Neural cell (in vitro differentiated cells): ENCODE measurements around the gene TRIO. TPM values are rescaled to one million over a fixed set of nuclear protein-coding genes. Genes with fewer than 3 reads are reported as not detected.

Experiments used
- H2AFZ ChIP-seq: fragments of 200-600, 300-800 bp; sonication (generic), shearing (Covaris generic); 2 replicates; pipeline ENCODE4 v1.6.0; 2014; ENCODE audit warnings: low read depth, mild to moderate bottlenecking, antibody characterized with exemption, low read length, moderate library complexity
- H3F3A ChIP-seq: fragments of 200-600 bp; shearing (Covaris generic); 2 replicates; pipeline ENCODE4 v1.6.1; 2016; ENCODE audit warnings: mild to moderate bottlenecking, moderate library complexity, mixed read lengths, antibody characterized with exemption, low read length; ENCODE audit not compliant: insufficient read depth, poor library complexity, severe bottlenecking
- H3K27ac ChIP-seq: fragments of 200-600, 300-800 bp; sonication (generic), shearing (Covaris generic); 2 replicates; pipeline ENCODE4 v1.5.1; 2014; ENCODE audit warnings: mild to moderate bottlenecking, low read length, moderate library complexity
- H3K27me3 ChIP-seq: fragments of 300-800, 200-600 bp; sonication (generic), shearing (Covaris generic); 2 replicates; pipeline ENCODE4 v1.6.0; 2014; ENCODE audit warnings: mild to moderate bottlenecking, low read depth, low read length, moderate library complexity; ENCODE audit not compliant: insufficient read depth
- H3K36me3 ChIP-seq: fragments of 300-800, 200-600 bp; sonication (generic), shearing (Covaris generic); 2 replicates; pipeline ENCODE4 v1.5.1; 2014; ENCODE audit warnings: mild to moderate bottlenecking, antibody characterized with exemption, low read length, moderate library complexity; ENCODE audit not compliant: insufficient read depth
- H3K4me2 ChIP-seq: fragments of 300-800, 200-600 bp; sonication (generic), shearing (Covaris generic); 2 replicates; pipeline ENCODE4 v1.6.0; 2014; ENCODE audit warnings: mild to moderate bottlenecking, low read length
- H3K4me3 ChIP-seq: fragments of 300-800, 200-600 bp; sonication (generic), shearing (Covaris generic); 2 replicates; pipeline ENCODE4 v1.5.1; 2014; ENCODE audit warnings: mild to moderate bottlenecking, low read length, moderate library complexity
- H3K79me2 ChIP-seq: fragments of 200-600 bp; shearing (Covaris generic); replicated peaks from 2 replicates; pipeline ENCODE4 v1.6.0; 2014; ENCODE audit warnings: mild to moderate bottlenecking, low read length, moderate library complexity; ENCODE audit not compliant: insufficient read depth
- H3K9ac ChIP-seq: fragments of 300-800, 200-600 bp; sonication (generic), shearing (Covaris generic); 2 replicates; pipeline ENCODE4 v1.6.1; 2016; ENCODE audit warnings: mild to moderate bottlenecking, low read length, mixed read lengths
- H3K9me2 ChIP-seq: fragments of 200-600 bp; shearing (Covaris generic); 2 replicates; pipeline ENCODE4 v1.6.1; 2016; ENCODE audit warnings: mild to moderate bottlenecking, low read length, mixed read lengths; ENCODE audit not compliant: insufficient read depth
- H3K9me3 ChIP-seq: fragments of 200-600, 300-800 bp; sonication (generic), shearing (Covaris generic); 2 replicates; pipeline ENCODE4 v1.6.1; 2016; ENCODE audit warnings: mild to moderate bottlenecking, mixed run types, low read length, moderate library complexity, mixed read lengths
- H4K20me1 ChIP-seq: fragments of 200-600 bp; shearing (Covaris generic); 2 replicates; pipeline ENCODE4 v1.6.1; 2016; ENCODE audit warnings: mild to moderate bottlenecking, mixed run types; ENCODE audit not compliant: insufficient read depth
- EP300 ChIP-seq: fragments of 450-650 bp; conservative IDR thresholded peaks from 2 replicates; pipeline ENCODE4 v1.6.1; 2014; ENCODE audit warnings: antibody characterized with exemption, mild to moderate bottlenecking, moderate library complexity; ENCODE audit not compliant: poor library complexity, severe bottlenecking
- EZH2 ChIP-seq: fragments of 200-600, 300-800 bp; shearing (Covaris generic), sonication (generic); IDR thresholded peaks from 2 replicates; pipeline ENCODE4 v1.6.1; 2014; ENCODE audit warnings: antibody characterized with exemption, low read length, borderline replicate concordance, mild to moderate bottlenecking; ENCODE audit not compliant: insufficient read depth, poor library complexity, severe bottlenecking
- MXI1 ChIP-seq: fragments of 450-650 bp; conservative IDR thresholded peaks from 2 replicates; pipeline ENCODE4 v1.6.1; 2014; ENCODE audit warnings: antibody characterized with exemption, mild to moderate bottlenecking; ENCODE audit not compliant: poor library complexity, severe bottlenecking
- POLR2AphosphoS5 ChIP-seq: IDR thresholded peaks from 2 replicates; pipeline ENCODE4 v1.6.1; 2012
- RAD21 ChIP-seq: fragments of 450-650 bp; conservative IDR thresholded peaks from 2 replicates; pipeline ENCODE4 v1.6.1; 2014; ENCODE audit warnings: antibody characterized with exemption, mild to moderate bottlenecking, moderate library complexity
- SMC3 ChIP-seq: fragments of 450-650 bp; conservative IDR thresholded peaks from 2 replicates; pipeline ENCODE4 v1.6.1; 2014; ENCODE audit warnings: antibody characterized with exemption, mild to moderate bottlenecking, moderate library complexity; ENCODE audit not compliant: poor library complexity
- TAF1 ChIP-seq: IDR thresholded peaks from 2 replicates; pipeline ENCODE4 v1.6.1; 2012; ENCODE audit warnings: low read depth
- polyA plus RNA-seq: library from polyadenylated mRNA; depleted of rRNA; stranded (reverse); fragments of >200 nt; gene quantifications from 2 replicates; pipeline ENCODE4 v1.2.3, GENCODE V29; 2014
- TF ChIP-seq, protein P1 (sequence below): IDR thresholded peaks from 2 replicates; pipeline ENCODE4 v1.6.1; 2012; ENCODE audit warnings: borderline replicate concordance
- TF ChIP-seq, protein P2 (sequence below): fragments of 450-650 bp; IDR thresholded peaks from 2 replicates; pipeline ENCODE4 v1.5.1; 2014; ENCODE audit warnings: antibody characterized with exemption, mild to moderate bottlenecking, moderate library complexity; ENCODE audit not compliant: poor library complexity, severe bottlenecking

The TRIO gene
- polyA plus RNA-seq, 1 donor from 2014 or later: 168 TPM

DNA sequence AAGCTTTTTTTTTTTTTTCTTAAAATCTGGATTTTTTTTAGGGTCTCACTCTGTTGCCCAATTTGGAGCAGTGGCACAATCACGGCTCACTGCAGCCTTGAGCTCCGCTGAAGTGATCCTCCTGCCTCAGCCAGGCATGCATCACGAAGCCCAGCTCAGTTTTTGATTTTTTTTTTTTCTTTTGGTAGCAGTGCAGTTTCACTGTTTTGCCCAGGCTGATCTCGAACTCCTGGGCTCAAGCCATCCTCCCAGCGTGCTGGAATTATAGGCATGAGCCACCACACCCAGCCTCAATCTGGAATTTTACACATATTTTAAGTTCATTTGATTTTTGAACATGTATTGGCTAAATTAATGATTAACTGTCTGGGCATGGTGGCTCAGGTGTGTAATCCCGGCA lies 36.3 kb downstream of the TRIO start:
- TF ChIP-seq EP300: no peak
- TF ChIP-seq, protein P1, sequence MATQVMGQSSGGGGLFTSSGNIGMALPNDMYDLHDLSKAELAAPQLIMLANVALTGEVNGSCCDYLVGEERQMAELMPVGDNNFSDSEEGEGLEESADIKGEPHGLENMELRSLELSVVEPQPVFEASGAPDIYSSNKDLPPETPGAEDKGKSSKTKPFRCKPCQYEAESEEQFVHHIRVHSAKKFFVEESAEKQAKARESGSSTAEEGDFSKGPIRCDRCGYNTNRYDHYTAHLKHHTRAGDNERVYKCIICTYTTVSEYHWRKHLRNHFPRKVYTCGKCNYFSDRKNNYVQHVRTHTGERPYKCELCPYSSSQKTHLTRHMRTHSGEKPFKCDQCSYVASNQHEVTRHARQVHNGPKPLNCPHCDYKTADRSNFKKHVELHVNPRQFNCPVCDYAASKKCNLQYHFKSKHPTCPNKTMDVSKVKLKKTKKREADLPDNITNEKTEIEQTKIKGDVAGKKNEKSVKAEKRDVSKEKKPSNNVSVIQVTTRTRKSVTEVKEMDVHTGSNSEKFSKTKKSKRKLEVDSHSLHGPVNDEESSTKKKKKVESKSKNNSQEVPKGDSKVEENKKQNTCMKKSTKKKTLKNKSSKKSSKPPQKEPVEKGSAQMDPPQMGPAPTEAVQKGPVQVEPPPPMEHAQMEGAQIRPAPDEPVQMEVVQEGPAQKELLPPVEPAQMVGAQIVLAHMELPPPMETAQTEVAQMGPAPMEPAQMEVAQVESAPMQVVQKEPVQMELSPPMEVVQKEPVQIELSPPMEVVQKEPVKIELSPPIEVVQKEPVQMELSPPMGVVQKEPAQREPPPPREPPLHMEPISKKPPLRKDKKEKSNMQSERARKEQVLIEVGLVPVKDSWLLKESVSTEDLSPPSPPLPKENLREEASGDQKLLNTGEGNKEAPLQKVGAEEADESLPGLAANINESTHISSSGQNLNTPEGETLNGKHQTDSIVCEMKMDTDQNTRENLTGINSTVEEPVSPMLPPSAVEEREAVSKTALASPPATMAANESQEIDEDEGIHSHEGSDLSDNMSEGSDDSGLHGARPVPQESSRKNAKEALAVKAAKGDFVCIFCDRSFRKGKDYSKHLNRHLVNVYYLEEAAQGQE: no peak
- no peak for TF ChIP-seq RAD21
- TF ChIP-seq MXI1: no peak
- no peak for TF ChIP-seq TAF1
- TF ChIP-seq POLR2AphosphoS5: no peak
- TF ChIP-seq EZH2: no peak
- TF ChIP-seq SMC3: no peak
- TF ChIP-seq, protein P2, sequence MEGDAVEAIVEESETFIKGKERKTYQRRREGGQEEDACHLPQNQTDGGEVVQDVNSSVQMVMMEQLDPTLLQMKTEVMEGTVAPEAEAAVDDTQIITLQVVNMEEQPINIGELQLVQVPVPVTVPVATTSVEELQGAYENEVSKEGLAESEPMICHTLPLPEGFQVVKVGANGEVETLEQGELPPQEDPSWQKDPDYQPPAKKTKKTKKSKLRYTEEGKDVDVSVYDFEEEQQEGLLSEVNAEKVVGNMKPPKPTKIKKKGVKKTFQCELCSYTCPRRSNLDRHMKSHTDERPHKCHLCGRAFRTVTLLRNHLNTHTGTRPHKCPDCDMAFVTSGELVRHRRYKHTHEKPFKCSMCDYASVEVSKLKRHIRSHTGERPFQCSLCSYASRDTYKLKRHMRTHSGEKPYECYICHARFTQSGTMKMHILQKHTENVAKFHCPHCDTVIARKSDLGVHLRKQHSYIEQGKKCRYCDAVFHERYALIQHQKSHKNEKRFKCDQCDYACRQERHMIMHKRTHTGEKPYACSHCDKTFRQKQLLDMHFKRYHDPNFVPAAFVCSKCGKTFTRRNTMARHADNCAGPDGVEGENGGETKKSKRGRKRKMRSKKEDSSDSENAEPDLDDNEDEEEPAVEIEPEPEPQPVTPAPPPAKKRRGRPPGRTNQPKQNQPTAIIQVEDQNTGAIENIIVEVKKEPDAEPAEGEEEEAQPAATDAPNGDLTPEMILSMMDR: no peak
- H3K9me3 ChIP-seq: no peaks in the 10 kb centered on the region
- H3K27me3 ChIP-seq: no peaks in the 10 kb centered on the region
- H3K79me2 ChIP-seq: peaks cover 97% of the 10 kb centered on the region
- H3K36me3 ChIP-seq: no peaks in the 10 kb centered on the region
- no peak overlapping the region for H3K9ac ChIP-seq
- H3F3A ChIP-seq: no peaks in the 10 kb centered on the region
- H3K4me3 ChIP-seq: no peak overlapping the region
- no peaks in the 10 kb centered on the region for H3K9me2 ChIP-seq
- no peak overlapping the region for H3K27ac ChIP-seq
- H2AFZ ChIP-seq: no peak overlapping the region
- no peak overlapping the region for H3K4me2 ChIP-seq
- peaks cover 52% of the 10 kb centered on the region for H4K20me1 ChIP-seq

DNA sequence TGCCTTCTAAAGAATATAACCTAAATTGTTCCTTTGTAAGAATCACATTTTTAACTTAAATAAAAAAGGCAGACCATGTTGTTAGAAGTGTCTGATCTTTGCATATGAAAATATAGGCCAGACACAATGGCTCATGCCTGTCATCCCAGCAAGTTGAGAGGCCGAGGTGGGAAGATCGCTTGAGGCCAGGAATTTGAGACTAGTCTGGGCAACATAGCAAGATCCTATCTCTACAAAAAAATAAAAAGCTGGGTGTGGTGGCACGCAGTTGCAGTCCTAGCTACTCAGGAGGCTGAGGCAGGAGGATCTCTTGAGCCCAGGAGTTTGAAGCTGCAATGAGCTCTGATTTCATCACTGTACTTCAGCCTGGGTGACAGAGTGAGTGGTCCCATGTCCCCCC lies 37.3 kb downstream of the TRIO start:
- no peak overlapping the region for H3K9ac ChIP-seq
- H2AFZ ChIP-seq: no peak overlapping the region
- H3K27me3 ChIP-seq: no peaks in the 10 kb centered on the region
- H3K79me2 ChIP-seq: peaks cover 96% of the 10 kb centered on the region
- H3K9me2 ChIP-seq: no peaks in the 10 kb centered on the region
- TF ChIP-seq EP300 (no peak), MXI1 (no peak), RAD21 (no peak), POLR2AphosphoS5 (no peak), TAF1 (no peak), SMC3 (no peak), EZH2 (no peak)
- TF ChIP-seq, protein P2: no peak
- no peaks in the 10 kb centered on the region for H3F3A ChIP-seq
- H4K20me1 ChIP-seq: peaks cover 61% of the 10 kb centered on the region
- H3K9me3 ChIP-seq: no peaks in the 10 kb centered on the region
- H3K36me3 ChIP-seq: no peaks in the 10 kb centered on the region
- H3K4me2 ChIP-seq: no peak overlapping the region
- H3K4me3 ChIP-seq: no peak overlapping the region
- H3K27ac ChIP-seq: no peak overlapping the region
